Measurements from ENCODE around the gene TMEM35A.

- no peak for TF ChIP-seq POLR2A (IDR thresholded peaks at IDR 0.05)
- TF ChIP-seq, protein P1, sequence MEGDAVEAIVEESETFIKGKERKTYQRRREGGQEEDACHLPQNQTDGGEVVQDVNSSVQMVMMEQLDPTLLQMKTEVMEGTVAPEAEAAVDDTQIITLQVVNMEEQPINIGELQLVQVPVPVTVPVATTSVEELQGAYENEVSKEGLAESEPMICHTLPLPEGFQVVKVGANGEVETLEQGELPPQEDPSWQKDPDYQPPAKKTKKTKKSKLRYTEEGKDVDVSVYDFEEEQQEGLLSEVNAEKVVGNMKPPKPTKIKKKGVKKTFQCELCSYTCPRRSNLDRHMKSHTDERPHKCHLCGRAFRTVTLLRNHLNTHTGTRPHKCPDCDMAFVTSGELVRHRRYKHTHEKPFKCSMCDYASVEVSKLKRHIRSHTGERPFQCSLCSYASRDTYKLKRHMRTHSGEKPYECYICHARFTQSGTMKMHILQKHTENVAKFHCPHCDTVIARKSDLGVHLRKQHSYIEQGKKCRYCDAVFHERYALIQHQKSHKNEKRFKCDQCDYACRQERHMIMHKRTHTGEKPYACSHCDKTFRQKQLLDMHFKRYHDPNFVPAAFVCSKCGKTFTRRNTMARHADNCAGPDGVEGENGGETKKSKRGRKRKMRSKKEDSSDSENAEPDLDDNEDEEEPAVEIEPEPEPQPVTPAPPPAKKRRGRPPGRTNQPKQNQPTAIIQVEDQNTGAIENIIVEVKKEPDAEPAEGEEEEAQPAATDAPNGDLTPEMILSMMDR (IDR thresholded peaks at IDR 0.05 in 8 of 11, conservative IDR thresholded peaks at IDR 0.05 in 3 of 11): no peak
Measured at GRCh38 chrX:101078716-101079598, at the start of gene TMEM35A.

Measured in spleen (tissue), 7 donors.